Activated naive CD4-positive, alpha-beta T cell treated with Interleukin-2 at 50 U/mL for 16 hours (primary cell): ENCODE measurements around the gene CCL3.
"Not testable (repeated sequence)": the region's sequence is repeated elsewhere in the genome, so short reads cannot be mapped to it uniquely, and the experiment has no call there.

ENCODE experiments used
- DNase-seq: peaks from one replicate; pipeline ENCODE4 v3.0.0-alpha.2; 2020

Gene CCL3

GRCh38 chr17:36114971-36115648 lies 25.2 kb upstream of the CCL3 start:
- DNase-seq = not testable (repeated sequence)

DNA sequence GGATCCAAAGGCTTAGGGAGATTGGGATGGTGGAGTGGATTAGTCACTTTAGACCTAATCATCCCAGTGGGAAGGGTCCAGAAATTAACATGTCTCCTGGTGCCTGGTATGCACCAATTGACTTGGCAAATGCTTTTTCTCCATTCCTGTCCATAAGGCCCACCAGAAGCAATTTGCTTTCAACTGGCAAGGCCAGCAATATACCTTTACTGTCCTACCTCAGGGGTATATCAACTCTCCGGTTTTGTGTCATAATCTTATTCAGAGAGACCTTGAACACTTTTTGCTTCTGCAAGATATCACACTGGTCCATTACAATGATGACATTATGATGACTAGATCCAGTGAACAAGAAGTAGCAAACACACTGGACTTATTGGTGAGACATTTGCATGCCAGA lies 23.2 kb upstream of the CCL3 start:
- not testable (repeated sequence) for DNase-seq

GRCh38 chr17:36112572-36112971 lies 22.6 kb upstream of the CCL3 start:
- DNase-seq = no peak

- no peak for DNase-seq
These were observed 21.1 kb upstream of the CCL3 start for GRCh38 chr17:36111068-36111490.

- not testable (repeated sequence) for DNase-seq
These were observed 18.3 kb upstream of the CCL3 start for GRCh38 chr17:36108265-36108664.

- no peak for DNase-seq
These were observed 17.7 kb upstream of the CCL3 start for GRCh38 chr17:36107660-36108059.

GRCh38 chr17:36106493-36106835 lies 16.5 kb upstream of the CCL3 start:
- DNase-seq = no peak

GRCh38 chr17:36105781-36106492 lies 16.0 kb upstream of the CCL3 start:
- DNase-seq = no peak

DNA sequence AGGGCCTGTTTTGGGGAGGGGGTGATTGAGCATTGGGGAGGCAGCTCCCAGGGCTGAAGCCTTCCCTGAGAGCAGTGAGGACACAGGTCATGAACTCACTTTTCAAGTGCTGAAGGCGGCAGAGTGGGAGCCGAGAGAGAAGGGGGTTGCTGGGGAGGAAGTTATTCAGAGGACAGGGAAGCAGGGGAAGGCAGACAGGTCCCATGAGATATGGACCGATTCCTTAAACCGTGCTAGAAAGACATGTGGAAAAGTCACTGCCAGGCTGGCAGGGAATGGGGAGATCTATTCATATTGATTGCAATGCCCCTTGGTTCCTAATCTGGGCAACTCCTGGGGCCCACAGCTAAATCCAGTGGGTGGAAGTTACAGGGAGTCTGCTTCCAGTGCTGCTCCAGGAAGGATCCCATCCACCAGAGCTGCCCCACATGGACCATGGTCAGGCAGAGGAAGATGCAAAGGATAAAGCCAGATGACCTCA lies 14.8 kb upstream of the CCL3 start:
- DNase-seq = no peak

DNA sequence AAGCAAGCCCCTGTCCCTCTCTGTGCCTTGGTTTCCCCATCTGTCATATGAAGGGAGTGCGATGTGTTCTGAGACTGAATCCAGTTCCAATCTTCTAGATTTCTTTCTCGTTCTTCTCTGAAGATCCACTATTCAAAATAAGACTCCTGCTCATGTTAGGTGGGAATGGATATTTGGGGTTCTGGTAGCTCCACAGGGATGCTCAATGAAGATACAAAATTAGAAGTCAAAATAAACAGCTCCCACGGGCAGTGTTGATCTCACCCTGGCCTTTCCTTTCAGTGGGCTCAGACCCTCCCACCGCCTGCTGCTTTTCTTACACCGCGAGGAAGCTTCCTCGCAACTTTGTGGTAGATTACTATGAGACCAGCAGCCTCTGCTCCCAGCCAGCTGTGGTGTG lies 14.3 kb upstream of the CCL3 start:
- not testable (repeated sequence) for DNase-seq

DNA sequence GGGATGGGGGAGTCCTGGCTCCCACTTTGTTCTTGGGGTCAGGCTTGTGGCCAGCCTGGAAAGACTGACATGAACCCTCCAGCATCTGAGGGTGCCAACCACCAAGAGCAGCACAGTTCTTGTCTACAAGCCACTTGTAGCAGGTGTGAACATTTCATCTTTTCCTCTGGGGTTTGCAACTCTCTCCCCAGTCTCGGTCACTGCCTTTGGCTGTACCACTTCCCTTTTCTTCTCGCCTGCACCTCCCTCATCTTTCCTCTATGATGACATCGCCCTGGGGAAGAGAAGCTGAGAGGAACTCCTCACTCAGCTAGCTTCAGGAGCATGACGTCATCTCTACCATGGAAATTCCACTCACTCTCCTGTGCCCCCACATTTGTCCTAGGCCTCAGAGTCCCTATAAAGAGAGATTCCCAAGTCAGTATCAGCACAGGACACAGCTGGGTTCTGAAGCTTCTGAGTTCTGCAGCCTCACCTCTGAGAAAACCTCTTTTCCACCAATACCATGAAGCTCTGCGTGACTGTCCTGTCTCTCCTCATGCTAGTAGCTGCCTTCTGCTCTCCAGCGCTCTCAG lies 13.5 kb upstream of the CCL3 start, which contains the start of gene CCL4:
Gene CCL4 (plus strand): TSS at position 427 of the 575 bp plus-strand sequence. CDS start 79 bp downstream, at position 506.
- DNase-seq = peak; percentile 37

GRCh38 chr17:36099004-36099403 lies 9.1 kb upstream of the CCL3 start:
- not testable (repeated sequence) for DNase-seq

- no peak for DNase-seq
These were observed 6.0 kb upstream of the CCL3 start for GRCh38 chr17:36095992-36096391.

- DNase-seq = no peak
These were observed 4.8 kb upstream of the CCL3 start for GRCh38 chr17:36094746-36095145.

- DNase-seq = no peak
These were observed 4.3 kb upstream of the CCL3 start for GRCh38 chr17:36094232-36094631.

DNA sequence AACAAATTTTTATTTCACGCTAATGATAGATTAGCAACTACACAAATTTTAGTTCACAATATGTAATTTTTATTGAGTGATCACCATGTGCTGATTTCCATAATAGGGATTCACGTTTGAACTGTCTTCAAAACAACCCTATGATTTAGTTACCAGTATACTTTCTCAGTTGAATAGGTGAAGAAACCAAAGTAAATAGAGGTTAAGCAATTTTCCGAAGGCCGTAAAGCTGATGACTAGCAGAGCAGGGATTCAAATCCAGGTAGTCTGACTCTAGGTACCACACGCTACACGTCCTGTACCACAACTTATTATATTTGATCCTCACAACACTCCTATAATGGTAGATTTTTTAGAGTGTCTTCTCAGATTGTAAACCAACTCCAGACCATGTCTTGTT lies 2.8 kb upstream of the CCL3 start:
- DNase-seq = not testable (repeated sequence)

DNA sequence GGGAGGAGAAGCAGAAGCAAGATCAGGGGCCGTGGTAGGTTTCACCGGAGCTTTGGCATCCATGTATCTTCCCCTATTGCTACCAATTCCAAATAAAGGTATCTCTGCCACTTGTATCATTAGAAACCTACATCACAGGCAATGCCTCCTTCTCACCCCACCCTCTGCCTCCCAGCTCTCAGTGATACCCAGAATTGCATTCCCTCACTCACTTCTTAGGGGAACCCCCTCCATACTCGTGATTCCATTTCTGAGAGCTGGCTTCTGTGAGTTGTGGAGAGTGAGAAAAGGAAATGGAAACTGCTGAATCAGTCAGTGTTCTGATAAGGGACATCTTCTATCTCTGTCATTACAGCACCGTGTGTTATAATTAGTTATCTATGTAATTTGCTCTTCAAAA lies 2.3 kb upstream of the CCL3 start:
- peak; percentile 45 for DNase-seq

GRCh38 chr17:36089339-36089865 lies 541 bp downstream of the CCL3 start:
- no peak for DNase-seq

DNA sequence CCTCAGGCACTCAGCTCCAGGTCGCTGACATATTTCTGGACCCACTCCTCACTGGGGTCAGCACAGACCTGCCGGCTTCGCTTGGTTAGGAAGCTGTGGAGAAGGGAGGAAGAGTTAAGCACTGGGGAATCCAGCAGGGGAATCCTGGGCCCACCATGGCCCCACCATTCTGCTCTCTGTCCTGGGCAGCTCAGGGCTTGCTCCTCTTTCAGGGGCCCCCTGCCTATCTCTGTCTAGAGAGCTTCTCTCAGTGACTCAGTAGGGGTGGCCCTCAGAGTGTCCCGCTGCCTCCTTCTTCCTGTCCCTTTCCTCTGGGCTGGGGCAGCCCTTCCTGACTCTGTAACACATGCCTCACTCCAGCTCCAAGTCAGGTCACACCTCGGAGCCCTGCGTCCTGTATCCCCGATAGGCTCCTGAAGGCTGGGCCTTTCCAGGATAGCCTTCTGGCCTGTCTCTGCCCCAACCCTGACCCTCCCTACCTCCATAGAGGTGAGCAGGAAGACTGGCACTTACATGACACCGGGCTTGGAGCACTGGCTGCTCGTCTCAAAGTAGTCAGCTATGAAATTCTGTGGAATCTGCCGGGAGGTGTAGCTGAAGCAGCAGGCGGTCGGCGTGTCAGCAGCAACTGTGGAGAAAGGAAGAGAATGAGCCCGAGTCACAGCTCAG lies 1.1 kb downstream of the CCL3 start:
- DNase-seq = no peak

GRCh38 chr17:36087897-36088572 lies 1.9 kb downstream of the CCL3 start:
- not testable (repeated sequence) for DNase-seq

DNA sequence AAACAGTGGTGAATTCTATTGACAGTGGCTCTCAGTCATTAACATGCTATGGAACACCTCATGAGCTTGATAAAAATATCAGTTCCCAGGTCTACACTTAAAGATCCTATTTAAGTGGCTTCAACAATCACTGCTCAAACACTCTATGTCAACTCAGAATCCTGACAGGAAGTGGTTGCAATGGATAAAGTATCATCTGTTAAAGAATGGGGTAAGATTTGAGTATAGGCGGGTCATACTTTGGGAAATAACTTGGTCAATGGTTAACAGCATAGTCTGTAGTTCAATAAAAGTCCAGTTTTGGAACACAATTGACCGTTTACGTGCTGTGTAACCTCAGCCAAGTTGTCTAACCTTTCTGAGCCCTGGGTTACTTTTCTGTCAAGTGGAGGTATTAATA lies 2.5 kb downstream of the CCL3 start:
- DNase-seq = not testable (repeated sequence)

GRCh38 chr17:36086791-36087190 lies 3.2 kb downstream of the CCL3 start:
- DNase-seq = no peak

GRCh38 chr17:36085765-36086164 lies 4.2 kb downstream of the CCL3 start:
- DNase-seq = no peak
